Measurements from ENCODE around the gene EBF3.

The EBF3 gene

DNA sequence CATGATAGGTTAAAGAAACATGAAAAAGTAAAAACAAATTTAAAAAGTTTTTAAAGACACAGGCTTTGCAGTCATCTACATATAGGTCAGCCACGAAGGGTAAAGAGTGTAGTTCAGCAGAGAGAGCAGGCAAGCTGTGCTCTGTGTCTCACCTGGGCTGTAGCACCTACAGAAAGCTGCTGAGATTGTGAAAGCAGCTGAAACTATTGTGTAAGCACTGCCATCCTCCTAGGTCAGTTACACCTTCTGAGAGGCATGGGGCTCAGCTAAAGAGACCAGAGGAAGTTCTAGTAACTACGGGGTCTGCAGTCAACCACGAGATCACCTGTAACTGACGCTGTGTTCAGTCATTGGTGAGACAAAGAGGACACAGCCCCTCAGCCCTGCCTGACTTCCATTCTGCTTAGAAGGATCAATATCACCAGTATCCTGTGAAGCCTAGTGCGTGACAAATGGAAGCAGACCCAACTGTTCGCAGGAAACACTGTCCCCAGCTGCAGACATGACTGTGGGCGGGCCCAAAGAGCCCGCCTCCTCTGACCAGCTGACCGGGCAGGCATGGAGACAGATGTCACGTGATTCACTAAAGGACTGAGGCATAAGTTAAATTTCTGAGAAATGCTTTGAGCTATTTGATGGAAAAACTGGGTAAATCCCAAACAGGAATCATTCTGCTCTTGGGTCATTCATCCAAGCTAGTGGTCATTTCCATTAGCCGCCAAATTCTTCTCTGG is 87.9 kb downstream of the EBF3 start:
- DNase-seq (ENCODE audit: low read depth in 1 of 2, low spot score in 1 of 2): no peak

DNA sequence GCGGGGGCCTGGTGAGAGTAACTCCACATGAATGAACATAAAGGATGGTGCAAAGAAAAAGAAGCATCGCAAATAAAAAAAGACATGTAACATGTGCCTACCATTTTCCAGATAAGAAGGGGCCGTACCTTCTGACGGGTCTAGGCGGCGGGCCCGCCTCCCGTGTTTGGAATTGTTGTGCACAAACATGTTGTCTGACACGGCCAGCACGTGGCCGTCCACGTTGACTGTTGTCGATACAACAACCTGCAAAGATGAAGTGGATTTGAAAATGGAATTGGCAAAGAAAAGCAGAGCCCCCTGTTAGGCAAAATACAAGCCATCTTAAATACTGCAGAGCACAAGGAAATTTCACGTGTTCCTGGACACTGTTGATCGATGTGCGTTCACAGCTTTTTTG is 90.7 kb downstream of the EBF3 start:
- no peak for DNase-seq (ENCODE audit: low read depth in 1 of 2, low spot score in 1 of 2)

DNA sequence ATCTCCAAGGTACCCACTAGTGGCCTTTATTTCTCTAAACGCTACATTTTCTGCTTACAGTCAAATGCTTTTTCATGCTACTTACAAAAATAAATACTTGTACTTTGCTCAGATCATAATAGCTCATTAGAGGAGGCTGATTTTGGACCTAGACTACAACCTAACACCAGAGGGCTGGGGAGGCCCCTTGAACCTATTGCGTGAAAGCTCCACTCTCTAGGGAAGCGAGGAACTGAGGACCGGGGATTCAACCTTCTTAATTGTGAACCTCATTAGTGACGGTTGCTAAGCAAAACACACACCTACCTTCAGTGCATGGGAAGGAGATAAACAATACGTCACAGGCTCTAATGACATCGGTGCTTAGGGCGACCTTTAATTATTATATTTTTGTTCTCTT is 92.1 kb downstream of the EBF3 start:
- DNase-seq (ENCODE audit: low read depth in 1 of 2, low spot score in 1 of 2): no peak

DNA sequence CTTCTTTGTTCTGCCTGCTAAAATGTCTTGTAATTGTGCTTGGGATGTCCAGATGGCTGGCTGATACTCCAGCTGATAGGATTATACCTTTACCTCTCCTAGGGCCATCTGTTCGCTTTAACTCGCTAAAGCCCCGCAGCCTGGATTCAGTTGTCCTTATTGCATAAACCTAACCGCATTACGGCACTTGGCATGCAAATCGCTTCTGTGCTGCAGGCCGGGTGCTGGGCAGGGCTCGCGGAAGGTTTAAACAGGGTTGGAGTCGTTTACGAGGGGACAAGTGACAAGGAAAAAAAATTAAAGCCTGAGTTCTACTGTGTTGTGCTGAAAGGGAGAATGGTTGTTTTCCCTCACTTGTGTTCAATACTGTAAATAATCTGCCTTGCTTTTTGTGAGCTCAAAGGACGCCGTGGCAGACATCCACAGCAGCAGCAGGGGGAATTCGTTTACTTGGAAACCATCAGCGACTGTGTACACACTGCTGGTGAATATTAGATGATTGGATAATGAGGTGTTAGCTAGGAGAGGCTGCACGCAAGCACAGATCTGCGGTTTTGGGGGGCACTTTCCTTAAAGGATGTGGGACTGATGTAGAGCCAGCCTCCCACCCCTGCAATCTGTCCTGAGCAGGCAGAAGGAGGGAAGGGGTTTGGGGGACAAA is 93.0 kb downstream of the EBF3 start:
- DNase-seq (ENCODE audit: low read depth in 1 of 2, low spot score in 1 of 2): no peak

DNA sequence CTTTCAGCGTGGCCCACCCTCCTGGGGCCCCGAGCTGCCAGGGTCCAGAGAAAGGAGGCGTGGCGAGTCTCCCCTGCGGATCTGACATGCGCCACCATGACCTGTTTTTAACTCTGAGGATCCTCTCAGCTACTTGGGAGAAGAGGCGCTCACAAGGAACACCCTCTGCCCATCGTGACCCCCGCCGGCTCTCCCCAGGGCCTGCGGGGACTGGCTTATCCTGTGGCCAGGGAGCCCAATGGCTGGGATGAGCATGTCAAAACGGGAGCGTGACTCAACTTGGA is 93.7 kb downstream of the EBF3 start:
- DNase-seq (ENCODE audit: low read depth in 1 of 2, low spot score in 1 of 2): no peak

DNA sequence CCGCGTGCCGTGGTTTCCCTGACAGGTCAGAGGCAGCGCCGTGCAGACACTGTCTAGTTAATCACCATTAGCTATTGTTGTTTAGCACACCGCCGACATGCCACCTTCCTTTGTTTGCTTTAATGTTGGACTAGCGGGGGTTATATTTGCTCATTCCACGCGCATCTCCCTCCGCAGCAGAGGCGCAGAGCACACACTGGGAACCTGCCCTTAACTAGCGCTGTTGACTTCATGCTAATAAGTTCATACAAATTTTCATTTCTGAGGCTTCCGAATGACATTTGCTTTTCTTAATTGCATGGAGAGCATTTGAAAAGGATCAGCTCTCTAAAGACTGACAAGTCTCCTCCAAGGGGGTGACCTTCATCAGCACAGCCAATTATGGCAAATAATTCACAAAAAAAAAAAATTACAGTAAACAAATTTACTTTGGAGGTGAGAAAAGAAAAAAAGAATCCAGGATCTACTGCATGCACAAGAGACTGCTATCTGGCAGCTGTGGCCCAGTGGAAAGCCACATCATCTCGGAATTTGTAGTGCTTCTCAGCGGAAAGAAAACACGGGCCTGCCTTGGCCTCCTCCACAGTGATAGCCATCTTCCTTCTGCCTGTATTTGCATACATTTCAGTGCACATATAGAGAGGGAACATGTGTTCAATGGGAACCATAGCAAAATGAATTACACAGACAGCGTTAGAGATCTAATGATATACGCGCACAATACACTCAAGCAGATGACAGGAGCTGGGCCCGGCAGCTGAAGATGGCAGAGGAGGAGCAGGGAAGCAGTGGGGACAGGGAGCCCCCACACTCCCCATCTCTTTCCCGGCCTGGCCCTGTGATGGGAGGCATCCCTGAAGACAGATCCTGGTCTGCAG is 94.2 kb downstream of the EBF3 start:
- DNase-seq (ENCODE audit: low read depth in 1 of 2, low spot score in 1 of 2): no peak

DNA sequence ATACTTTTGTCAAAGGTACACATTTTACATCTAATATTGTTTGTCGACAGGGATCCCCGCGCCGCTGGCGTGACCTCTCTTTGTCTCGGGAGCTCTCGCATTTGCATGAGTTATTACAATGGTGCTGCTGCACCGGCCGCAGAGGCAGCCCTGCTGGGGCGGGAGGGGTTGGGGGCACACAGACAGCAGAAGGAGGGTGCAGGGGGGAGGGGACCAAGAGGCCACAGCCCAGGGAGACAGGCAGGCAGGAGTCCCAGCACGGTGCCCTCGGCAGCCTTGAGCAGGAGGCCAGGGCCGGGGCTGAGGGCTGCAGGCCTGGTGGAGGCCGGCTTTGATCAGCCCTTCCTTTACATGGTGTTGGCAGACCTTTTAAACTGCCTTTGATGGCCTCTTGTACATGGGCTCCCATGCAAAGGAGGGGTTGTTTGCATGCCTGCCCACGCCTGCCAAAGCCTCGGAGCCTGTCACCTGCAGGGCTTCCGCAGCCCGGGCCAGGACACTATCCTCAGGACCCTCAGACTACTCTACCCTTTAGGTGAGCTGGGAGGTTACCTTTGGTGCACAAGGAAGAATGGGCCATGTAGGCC is 95.5 kb downstream of the EBF3 start:
- DNase-seq (ENCODE audit: low read depth in 1 of 2, low spot score in 1 of 2): no peak

DNA sequence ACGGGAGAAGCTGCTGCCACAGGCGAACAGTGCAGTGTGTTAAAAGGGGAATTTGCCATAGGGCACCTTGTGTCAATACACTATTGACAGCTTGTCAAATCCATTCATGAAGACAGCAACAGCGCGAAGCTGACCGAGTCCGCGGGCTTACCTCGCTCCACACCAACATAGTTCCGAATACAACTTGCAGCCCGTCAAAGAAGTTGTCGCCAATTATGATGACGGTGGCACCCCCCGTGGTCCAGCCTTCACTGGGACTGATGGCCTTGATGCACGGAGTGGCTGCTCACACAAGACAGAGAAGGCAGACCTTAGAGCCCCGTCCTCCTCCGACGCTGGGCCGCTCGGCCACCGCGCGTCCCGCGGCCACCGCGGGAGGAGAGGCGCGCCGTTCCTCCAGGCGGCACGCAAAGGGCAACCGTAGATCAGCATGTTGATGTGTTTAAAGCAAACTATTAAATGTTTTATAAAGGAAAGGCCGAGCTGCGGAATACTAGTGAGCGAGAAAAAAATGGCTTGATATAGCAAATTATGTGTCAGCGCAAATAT is 96.4 kb downstream of the EBF3 start:
- DNase-seq (ENCODE audit: low read depth in 1 of 2, low spot score in 1 of 2): no peak

DNA sequence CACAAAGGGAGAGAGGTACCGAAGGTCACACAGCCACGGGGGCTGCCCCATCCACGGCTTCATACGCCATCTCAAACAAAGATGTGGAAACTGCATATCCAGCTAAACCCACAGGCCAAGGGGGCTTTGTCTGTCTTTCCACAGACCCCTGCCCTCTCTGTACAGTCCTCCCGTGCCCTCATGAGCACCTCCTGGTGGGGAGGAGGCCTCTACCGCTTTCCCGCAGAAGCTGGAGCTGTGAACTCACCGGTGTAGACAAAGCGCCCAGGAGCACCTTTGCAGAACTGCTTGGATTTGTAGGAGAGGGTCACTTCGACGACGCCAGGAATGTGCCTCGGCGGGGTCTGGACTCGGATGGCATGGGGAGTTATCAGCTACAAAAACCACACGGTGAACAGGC is 97.2 kb downstream of the EBF3 start:
- no peak for DNase-seq (ENCODE audit: low read depth in 1 of 2, low spot score in 1 of 2)

DNA sequence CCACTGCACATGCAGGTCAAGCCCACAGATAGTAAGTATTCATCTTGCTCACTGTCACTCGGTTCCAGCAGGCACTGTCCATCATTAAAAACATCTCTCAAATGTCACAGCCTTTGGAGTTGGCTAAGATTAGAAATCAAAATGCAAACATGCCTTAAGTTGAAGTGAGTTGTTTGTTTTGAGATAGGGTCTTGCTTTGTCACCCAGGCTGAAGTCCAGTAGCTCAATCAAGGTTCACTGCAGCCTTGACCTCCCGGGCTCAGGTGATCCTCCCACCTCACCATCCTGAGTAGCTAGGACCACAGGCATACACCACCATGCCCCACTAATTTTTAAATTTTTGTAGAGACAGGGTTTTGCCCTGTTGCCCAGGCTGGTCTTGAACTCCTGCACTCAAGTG is 98.1 kb downstream of the EBF3 start:
- no peak for DNase-seq (ENCODE audit: low read depth in 1 of 2, low spot score in 1 of 2)

DNA sequence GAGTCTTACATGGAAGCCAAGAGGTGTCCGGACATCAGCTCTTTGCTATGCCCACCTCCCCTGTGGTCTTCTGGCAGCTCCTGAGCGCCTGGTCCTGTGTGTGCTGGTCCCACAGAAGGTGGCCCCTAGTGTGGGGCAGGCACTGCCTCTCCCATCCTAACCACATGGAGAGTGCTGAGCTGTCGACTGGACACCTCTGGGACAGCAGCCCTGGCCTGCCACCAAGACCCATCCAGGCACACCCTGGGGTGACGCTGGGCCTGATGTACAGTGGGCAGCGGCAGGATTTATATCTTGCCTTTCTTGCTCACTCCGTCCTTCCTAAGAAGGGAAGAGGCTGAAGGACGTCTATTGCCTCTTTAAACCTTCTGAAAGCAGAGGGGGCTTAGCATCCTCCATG is 98.7 kb downstream of the EBF3 start:
- DNase-seq (ENCODE audit: low read depth in 1 of 2, low spot score in 1 of 2): no peak

DNA sequence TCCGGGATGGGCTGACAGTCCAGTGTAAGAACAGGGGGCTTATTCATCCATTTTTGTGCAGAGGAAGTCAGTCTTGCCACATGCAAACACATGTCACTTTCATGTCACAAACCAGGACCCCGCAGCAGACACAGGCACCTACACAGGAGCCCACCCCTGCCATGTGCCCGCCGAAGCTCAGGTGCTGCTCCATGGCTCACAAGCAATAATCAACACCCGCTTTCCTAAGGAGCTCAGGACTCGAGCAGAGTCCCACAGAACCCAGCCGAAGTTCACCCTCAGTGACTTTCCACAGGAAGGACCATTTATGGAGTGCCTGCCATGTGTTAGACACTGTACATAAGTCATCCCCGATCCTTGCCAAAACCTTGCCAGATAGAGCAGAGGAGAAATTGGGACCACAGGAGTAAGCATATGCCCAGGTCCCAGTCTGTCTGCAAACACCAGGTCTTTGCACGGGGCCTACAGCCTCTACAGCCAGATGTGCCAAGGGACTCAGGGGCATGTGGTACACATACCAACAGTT is 99.4 kb downstream of the EBF3 start:
- no peak for DNase-seq (ENCODE audit: low read depth in 1 of 2, low spot score in 1 of 2)

DNA sequence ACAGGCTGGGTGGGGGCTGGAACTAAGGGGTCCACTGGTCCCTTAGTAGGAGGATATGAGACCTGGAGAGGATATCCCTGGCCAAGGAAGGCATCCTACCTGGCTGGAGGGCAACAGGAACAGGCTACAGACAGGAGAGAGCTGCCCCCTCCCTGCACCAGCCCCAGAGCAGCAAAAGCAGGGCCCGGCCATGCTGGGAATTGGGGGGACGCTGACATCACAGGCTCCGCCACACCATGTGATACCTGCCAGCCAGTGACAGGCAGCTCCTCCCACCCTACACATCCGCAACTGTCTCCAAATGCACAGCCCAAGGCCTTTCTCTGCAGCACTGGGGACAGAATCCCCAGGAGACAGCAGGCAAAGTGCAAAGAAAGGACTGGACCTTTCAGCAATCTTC is 100.0 kb downstream of the EBF3 start:
- DNase-seq (ENCODE audit: low read depth in 1 of 2, low spot score in 1 of 2): no peak

DNA sequence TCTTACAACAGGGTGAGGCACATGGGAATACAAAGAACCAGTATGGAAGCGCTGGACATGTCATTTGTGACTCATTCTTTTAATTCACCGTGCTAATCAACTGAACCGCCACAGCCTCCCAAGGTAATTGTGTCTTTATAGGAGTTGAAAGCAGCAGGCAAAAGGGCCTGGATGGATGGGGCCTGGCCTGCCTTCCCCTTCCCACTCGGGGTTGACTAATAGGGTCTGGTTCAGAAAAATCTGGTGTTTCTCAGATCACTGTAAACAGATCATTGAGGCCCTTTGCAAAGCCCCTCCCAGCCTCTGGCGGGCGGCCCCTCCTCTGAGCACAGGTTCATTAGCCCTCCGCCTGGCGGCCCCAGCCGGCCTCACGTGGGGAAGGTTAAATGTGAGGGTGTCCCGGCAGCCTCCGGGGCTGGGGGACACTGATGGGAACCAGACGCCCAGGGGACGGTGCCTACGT is 100.8 kb downstream of the EBF3 start:
- DNase-seq (ENCODE audit: low read depth in 1 of 2, low spot score in 1 of 2): no peak

DNA sequence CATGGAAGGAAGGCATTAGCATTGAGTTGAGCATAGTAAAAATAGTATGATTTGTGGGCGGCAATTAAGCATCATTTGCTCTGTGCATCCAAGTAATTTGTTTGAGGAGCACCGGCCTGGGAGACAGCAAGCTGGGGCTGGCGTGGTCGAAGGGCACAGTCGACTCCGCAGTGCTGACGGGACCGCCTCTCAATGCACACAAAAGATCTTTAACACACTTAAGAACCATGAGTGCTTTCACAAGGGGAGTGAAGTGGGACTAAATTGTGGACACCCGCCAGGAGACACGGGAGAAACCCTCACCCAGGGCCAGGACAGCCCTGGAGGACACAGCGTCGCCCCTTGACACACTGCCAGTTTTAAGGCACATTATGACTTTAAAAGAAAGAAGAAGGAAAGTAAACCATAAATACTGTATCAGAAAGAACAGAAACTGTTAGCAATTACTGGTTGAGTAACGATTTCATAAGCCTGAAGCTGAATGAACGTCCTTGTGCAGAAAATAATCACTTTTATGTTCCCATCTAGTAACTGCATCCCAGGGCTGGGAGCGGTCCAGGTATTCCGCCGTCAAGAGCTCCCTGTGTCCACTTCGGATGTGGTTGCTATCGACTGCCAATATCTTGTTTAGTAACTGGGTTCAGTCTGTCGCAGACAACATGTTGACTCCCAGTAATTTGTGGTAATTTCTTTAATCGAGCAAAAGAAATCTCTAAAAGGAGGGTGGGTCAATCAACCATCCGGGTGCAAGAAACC is 102.1 kb downstream of the EBF3 start:
- no peak for DNase-seq (ENCODE audit: low read depth in 1 of 2, low spot score in 1 of 2)

DNA sequence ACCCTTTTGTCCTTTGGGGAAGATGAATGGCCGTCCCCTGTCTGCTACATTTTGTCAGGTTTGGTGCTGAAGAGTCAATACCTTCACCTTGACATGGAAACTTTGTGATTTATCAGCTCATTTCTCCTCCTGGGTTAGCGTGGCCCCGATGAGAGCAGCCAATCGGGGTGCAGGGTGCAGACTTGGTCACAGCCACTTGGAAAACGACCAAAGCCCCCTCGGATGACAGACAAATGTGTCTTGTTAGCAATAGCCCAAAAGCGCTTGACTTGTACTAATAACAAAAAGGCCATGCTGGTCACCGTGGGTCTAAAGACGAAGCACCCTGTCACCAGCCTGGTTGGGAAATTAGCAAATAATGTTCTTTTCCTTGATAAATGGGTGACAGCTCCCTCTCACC is 103.7 kb downstream of the EBF3 start:
- DNase-seq (ENCODE audit: low read depth in 1 of 2, low spot score in 1 of 2): no peak

DNA sequence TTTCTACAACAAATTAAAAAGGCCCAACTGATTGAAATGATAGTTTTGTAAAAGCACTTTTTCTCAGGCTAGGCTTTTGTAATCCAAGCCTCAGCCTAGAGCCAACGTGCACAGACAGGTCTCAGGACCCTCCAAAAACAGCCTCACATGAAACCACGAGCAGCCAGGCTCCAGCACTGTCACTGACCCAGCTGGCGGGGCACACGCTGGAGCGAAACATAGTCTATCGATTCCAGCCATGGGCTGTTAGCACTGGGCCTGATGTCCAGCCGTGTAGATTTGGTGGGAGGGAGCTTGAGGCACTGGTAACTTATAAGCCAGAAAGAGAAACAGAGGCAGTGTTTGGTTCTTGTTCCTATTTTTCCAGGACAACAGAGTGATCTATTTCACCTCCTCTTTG is 104.5 kb downstream of the EBF3 start:
- DNase-seq (ENCODE audit: low read depth in 1 of 2, low spot score in 1 of 2): no peak

DNA sequence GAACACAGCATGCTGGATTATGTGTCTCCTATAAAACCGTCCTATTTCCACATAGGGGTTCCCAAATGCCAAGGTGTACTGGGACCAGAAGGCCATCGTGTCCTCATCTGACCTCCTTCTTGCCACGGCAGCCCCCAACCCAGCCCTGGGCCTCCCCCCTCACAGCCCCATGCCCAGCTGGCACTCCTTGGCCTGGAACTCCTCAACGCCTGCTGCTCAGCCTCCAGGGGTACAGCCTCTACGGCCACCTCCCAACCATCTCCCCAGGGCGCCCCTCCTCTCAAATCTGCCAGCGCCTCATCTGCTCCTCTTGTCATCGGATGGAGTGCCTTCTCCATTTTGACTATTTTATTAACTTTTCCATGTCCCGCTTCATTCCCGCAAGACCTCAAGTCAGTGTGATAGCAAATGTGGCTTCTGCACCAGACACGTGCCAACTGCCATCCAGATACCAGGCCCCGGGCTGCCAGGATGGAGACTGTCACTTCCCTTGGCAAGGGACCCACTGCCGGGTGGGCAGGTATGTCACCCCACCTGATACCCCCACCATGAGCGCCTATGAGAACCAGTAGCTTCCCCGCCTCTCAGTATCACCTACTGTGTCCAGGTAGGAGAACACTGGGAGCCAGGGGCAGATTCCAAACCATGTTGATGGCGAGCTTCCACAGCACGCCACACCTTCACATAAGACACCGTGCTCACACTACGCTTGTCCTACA is 106.7 kb downstream of the EBF3 start:
- no peak for DNase-seq (ENCODE audit: low read depth in 1 of 2, low spot score in 1 of 2)

DNA sequence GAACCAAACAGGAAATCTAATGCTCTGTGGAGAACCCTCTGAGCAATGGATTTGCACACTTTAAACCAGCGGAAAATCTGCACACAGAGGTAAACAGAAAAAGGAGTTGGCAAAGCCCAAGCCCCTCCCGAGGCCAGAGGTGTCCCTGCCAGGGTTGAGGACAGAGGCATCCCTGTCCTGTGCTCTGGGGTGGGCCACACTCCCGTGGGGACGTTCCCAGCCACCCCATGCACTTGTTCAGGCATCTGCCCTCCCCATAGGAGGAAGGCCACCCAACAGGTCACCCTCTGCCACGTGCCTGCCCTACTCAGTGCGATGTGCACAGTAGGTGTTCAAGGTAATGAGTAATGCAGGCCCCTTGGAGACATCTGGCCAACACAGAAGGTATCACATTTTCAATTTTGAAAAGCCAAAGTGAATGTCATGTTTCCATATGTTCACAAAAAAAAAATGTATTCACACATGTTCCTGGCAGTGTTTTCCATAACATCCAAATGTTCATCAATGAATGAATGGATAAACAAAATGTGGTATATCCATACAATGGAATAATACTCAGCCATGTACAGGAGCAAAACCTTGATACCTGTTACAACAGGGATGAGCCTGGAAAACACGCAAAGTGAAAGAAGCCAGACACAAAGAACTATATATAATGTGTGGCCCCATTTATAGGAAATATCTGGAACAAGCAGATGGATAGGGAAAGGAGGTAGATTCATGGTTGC is 108.1 kb downstream of the EBF3 start:
- DNase-seq (ENCODE audit: low read depth in 1 of 2, low spot score in 1 of 2): no peak
